CD4-positive, alpha-beta T cell treated with Interleukin-17A for 1 hour (primary cell): Measurements from ENCODE around the gene DZIP1.
"Not testable (repeated sequence)": the region's sequence is repeated elsewhere in the genome, so short reads cannot be mapped to it uniquely, and the experiment has no call there.

Experiments used
- DNase-seq: peaks from one replicate; pipeline ENCODE4 v3.0.0-alpha.2; 2020

Gene DZIP1, protein sequence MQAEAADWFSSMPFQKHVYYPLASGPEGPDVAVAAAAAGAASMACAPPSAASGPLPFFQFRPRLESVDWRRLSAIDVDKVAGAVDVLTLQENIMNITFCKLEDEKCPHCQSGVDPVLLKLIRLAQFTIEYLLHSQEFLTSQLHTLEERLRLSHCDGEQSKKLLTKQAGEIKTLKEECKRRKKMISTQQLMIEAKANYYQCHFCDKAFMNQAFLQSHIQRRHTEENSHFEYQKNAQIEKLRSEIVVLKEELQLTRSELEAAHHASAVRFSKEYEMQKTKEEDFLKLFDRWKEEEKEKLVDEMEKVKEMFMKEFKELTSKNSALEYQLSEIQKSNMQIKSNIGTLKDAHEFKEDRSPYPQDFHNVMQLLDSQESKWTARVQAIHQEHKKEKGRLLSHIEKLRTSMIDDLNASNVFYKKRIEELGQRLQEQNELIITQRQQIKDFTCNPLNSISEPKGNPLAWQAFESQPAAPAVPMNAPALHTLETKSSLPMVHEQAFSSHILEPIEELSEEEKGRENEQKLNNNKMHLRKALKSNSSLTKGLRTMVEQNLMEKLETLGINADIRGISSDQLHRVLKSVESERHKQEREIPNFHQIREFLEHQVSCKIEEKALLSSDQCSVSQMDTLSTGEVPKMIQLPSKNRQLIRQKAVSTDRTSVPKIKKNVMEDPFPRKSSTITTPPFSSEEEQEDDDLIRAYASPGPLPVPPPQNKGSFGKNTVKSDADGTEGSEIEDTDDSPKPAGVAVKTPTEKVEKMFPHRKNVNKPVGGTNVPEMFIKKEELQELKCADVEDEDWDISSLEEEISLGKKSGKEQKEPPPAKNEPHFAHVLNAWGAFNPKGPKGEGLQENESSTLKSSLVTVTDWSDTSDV

GRCh38 chr13:95644601-95645052 is at the start of gene DZIP1:
Gene DZIP1 (minus strand): TSS chr13:95644706. CDS start chr13:95642029, 2,677 bp downstream.
- DNase-seq = no peak

- not testable (repeated sequence) for DNase-seq
Measured at GRCh38 chr13:95690986-95691385, 46.5 kb upstream of the DZIP1 start.

- DNase-seq = no peak
Measured at GRCh38 chr13:95689582-95689926, 45.0 kb upstream of the DZIP1 start.

DNA sequence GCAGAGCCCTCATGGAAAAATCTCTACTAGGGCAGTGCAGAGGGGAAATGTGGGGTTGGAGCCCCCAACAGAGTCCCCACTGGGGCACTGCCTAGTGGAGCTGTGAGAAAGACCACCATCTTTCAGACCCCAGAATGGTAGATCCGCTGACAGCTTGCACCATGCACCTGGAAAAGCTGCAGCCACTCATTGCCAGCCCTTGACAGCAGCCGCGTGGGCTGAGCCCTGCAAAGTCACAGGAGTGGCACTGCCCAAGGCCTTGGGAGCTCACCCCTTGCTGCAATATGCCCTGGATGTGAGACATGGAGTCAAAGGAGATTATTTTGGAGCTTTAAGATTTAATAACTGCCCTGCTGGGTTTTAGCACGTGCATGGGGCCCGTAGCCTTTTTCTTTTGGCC is 40.5 kb upstream of the DZIP1 start:
- not testable (repeated sequence) for DNase-seq

DNA sequence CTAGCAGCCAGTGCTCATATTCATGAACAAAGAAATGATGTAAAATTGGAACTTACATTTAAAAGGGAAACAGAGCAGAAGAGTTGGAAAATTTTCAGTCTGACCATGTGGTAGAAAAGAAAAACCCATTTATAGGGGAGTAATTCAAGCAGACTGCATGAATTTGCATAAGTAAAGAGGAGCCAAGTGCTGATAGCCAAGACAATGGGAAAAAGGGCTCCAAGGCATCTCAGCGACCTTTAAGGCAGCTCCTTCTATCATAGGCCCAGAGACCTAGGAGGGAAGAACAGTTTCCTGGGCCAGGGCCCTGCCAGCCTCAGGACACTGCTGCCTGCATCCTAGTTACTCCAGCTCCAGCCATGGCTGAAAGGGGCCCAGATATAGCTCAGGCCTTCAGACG is 39.9 kb upstream of the DZIP1 start:
- no peak for DNase-seq

DNA sequence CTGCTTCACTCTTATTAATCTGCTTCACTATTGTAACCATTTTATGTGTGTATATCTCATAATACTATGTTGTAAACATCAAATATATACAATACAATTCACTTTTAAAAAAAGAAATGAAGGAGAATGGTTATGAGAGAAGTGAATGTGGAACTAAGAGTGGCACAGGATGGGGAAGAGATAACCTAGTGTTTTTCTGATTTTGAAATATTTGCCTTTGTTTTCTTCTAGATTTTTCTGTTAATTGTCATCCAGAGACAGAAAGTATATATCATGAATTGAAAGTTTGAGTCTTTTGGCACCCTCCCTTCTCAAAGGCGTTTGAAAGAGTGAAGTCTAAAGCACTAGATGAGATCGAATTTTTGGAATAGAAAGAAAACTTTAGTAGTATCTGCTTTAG is 35.2 kb upstream of the DZIP1 start:
- no peak for DNase-seq

DNA sequence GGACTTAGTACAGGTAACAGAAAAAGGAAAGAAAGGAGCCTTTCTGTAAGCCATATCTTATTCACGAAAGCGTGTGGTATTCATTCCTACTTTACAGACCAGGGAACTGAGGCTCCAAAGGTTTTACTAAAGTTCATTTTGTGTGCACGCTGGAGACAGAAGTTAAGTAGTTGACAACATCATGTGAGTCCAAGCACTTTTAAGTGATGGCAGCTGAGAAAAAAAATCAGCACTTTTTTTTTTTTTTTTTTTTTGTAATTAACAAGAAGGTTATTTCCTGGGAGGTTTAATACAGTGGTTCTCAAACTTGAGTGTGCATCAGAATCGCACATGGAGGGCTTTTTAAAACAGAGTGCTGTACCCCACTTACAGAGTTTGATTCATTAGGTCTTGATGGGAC is 34.5 kb upstream of the DZIP1 start:
- DNase-seq = peak; percentile 7

DNA sequence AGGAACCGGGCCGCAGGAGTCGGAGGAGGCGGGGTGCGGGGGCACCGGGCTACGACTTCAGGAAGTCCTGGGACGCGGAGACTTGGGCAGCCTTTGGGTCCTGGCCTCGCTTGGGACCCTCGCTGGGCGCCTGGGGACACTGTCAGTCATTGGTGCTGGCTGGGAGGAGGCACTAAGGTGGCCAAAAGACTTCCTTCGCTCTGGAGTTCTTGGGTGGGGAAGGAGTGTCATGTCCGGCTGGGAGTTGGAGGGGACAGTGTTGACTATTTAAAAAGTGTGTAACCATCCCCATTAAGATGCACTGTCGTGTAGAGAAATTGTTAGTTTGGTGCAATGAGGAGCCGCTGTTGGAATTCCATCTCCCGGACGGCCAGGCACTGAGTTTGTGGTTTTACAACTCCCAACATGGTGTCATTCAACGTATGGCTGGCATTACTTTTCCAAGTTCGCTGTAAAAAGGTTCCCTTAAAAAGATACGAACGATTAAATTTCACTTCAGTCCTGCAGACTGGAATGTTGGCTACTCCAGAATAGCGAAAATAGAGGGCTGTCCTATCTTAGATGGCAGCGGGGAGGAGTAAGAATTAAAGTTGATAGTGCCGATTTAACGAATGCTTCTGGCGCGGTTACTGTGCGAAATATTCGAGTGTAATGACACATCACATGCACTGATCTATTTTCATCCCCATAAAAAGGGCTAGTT is 33.2 kb upstream of the DZIP1 start:
- peak; percentile 20 for DNase-seq

- peak; percentile 98 for DNase-seq
Measured at GRCh38 chr13:95676762-95677563, 32.5 kb upstream of the DZIP1 start, which contains the start of gene DNAJC3. Gene DNAJC3 (plus strand): TSS chr13:95677139. CDS start chr13:95677256, 117 bp downstream.

GRCh38 chr13:95676105-95676761 is 31.7 kb upstream of the DZIP1 start:
- DNase-seq = peak; percentile 39

DNA sequence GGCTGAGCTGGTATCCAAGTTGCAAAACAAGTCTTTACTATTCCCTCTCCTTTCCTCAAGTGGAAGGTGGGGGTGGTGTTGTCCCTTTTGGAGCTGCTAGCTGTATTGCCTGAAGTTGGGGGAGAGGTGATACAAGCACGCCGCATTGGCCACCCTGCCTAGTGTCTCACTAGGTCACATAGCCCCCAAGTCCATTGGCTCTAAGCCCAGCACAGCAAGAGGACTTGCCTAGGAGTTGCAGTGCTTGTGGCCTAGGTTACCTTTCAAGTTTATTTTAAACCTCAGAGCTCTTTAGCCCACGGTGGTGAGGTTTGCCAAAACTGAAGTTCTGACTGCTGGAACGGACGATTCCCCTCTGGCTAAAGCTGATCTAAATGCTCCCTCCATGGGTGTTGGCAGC is 27.1 kb upstream of the DZIP1 start:
- DNase-seq = no peak

DNA sequence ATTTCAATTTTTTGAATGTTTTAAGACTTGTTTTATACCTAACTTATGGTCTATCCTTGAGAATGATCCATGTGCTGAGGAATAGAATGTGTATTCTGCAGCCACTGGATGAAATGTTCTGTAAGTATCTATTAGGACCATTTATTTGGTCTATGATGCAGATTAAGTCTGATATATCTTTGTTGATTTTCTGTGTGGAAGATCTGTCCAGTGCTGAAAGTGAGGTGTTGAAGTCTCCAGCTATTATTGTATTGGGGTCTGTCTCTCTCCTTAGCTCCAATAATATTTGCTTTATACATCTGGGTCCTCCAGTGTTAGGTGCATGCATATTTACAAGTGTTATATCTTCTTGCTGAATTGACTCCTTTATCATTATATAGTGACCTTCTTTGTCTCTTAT is 22.7 kb upstream of the DZIP1 start:
- not testable (repeated sequence) for DNase-seq

GRCh38 chr13:95660981-95661581 is 16.6 kb upstream of the DZIP1 start:
- peak; percentile 32 for DNase-seq

GRCh38 chr13:95659500-95659899 is 15.0 kb upstream of the DZIP1 start:
- no peak for DNase-seq

DNA sequence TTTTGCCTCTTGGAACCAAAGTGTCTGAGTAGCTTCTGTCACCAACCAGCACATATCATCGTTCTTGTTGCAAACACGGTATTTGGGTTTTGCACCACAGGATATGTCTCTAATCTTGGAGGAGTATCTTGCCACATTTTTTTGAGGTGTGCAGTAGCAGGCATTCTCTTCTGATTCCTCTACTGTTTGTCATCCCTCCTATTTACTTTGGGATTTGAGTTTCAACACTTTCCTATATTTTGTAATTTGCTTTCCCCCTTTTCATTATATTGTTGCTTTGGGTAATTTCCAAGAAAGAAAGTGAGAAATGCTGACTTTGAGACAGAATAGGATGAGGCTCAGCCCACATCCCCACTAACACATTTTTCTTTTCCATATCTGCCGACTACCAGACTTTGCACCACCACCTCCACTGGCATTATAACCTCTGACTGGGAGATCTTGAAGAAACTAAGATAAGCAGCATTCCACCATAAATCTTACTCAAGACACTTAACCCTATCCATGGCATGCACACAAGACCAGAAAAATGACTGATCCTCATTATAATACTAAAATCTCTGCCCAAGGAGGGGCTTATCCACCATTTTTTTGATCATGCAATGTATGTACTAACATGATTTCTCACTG is 12.0 kb upstream of the DZIP1 start:
- no peak for DNase-seq

DNA sequence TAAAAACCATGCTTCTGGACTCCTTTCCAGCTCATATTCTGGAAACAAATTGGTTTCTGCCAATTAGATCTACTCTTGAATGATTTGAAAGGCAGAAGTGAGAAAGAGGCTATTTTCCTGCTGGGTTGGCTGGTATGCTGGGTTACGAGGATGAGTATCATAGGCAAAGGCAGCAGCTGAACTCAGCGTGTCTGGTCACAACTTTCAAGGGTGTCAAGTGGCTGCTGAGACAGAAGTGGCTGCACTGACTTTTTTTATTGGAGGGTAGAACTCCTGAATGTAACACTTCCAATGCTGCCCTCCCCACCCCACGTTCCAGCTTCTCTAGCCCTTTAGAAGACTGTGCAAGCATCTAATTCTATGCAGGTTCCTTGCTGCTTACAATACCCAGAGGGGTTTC is 8.3 kb upstream of the DZIP1 start:
- DNase-seq = no peak

DNA sequence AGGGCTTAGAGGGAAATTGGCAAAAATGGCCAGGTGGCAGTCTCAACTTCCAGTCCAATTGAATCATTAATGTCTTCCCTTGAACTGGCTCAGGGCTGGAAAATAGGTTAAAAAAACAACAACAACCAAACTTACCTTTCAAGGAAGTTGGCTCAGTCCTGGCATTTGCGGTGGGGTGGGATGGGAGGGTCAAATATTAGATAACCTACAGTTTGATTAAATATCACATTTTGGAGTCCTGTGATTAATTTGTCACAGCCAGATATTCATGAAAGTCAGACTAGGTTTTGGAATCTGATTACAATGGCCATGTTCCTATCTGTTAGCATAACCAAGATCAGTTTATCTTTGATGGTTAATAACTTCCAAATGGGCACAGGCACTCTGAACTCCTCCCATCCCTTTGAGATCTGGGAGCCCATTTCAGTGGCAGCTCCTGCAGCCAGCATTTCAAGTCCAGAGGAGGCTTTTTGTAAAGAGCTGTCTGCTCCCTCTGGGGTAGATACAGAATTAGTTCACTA is 7.8 kb upstream of the DZIP1 start:
- no peak for DNase-seq

DNA sequence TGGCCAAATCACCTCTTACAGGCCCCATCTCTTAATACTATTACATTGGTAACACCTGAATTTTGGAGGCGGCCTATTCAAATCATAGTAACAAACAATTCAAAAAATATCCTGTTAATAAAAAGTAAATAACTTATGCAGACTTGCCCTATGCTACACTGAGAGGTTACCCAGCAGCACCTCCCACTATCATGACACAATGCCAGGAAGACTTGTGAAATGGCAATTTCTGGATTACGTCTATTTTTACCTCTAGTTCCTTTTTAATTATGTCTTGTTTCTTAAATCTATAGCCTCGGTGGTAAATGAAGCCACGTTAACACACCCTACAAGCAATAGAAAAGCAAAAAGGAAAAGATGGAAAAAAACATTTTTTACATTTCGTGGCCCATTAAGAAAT is 6.2 kb upstream of the DZIP1 start:
- no peak for DNase-seq

GRCh38 chr13:95647321-95647720 is 2.8 kb upstream of the DZIP1 start:
- no peak for DNase-seq

- no peak for DNase-seq
Measured at GRCh38 chr13:95643936-95644598, 439 bp downstream of the DZIP1 start.
